SH-SY5Y (cell line): ENCODE results near the gene SERPINA6.

Source experiments
- GATA2 ChIP-seq: IDR thresholded peaks from 2 replicates; pipeline ENCODE4 v1.6.1; 2011; ENCODE audit warnings: mild to moderate bottlenecking, low read depth, low read length
- GATA3 ChIP-seq: IDR thresholded peaks from 2 replicates; pipeline ENCODE4 v1.6.1; 2011; ENCODE audit warnings: low read depth, mild to moderate bottlenecking, low read length, moderate library complexity

DNA sequence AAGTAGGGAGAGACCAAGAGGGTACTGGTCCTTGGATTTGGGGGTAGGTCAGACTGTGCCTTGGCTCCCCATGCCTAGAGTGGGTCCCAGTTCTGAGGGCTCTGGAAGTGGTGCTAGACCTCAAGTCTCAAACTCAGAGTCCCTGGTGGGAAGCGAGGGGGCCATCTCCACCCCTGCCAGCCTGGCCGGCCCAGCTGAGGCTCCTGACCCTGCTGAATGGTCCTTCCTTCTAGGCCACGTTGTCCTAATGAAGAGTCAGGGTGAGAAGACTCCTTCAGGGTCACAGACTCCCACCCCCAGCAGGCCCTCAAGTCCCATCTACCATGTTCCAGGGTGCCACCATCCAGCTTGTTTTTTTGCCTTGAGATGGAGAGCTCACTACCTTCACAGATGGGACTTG lies 12.9 kb downstream of the SERPINA6 start:
- TF ChIP-seq GATA2 (no peak), GATA3 (no peak)
